SHP77 (cell line): Measurements from ENCODE around the gene TPMT.
"Not testable (repeated sequence)": the region's sequence is repeated elsewhere in the genome, so short reads cannot be mapped to it uniquely, and the experiment has no call there.

Experiments
- DNase-seq, 2 experiments: peaks; one replicate each; lab custom pipeline; 2025; lab: John Stamatoyannopoulos, UW

TPMT gene

GRCh38 chr6:18155150-18155863, 430 bp upstream of the TPMT start, which contains the start of gene KDM1B:
Gene KDM1B, plus strand, starts transcription at chr6:18155422. Its CDS starts 4,474 bp downstream, at chr6:18159896.
- peak; percentile 92 to 96 for DNase-seq

GRCh38 chr6:18153311-18153703, 1.6 kb downstream of the TPMT start:
- DNase-seq: no peak

- no peak for DNase-seq
Measured at GRCh38 chr6:18151801-18152200, 3.1 kb downstream of the TPMT start.

- DNase-seq: not testable (repeated sequence)
Measured at GRCh38 chr6:18151391-18151790, 3.5 kb downstream of the TPMT start.

GRCh38 chr6:18148304-18149025, 6.4 kb downstream of the TPMT start:
- DNase-seq: no peak

GRCh38 chr6:18147616-18148015, 7.3 kb downstream of the TPMT start:
- DNase-seq: no peak

- no peak for DNase-seq
Measured at GRCh38 chr6:18147160-18147559, 7.7 kb downstream of the TPMT start.

- DNase-seq: no peak
Measured at GRCh38 chr6:18142591-18142861, 12.4 kb downstream of the TPMT start.

- DNase-seq: no peak
Measured at GRCh38 chr6:18141805-18142590, 12.9 kb downstream of the TPMT start.

- no peak for DNase-seq
Measured at GRCh38 chr6:18139935-18140621, 14.8 kb downstream of the TPMT start.

GRCh38 chr6:18138906-18139305, 16.0 kb downstream of the TPMT start:
- DNase-seq: no peak

GRCh38 chr6:18136260-18136659, 18.6 kb downstream of the TPMT start:
- DNase-seq: no peak

GRCh38 chr6:18135171-18135570, 19.7 kb downstream of the TPMT start:
- no peak for DNase-seq

- no peak for DNase-seq
Measured at GRCh38 chr6:18132346-18132745, 22.5 kb downstream of the TPMT start.

GRCh38 chr6:18126121-18126520, 28.8 kb downstream of the TPMT start:
- DNase-seq: no peak

- peak; percentile 14 to 51 for DNase-seq
Measured at GRCh38 chr6:18122128-18123093, 32.5 kb downstream of the TPMT start, which contains the start of gene NHLRC1. Gene NHLRC1, minus strand, starts transcription at chr6:18122677. Its CDS starts 71 bp downstream, at chr6:18122606.

GRCh38 chr6:18121580-18122127, 33.2 kb downstream of the TPMT start:
- no peak for DNase-seq

- DNase-seq: no peak
Measured at GRCh38 chr6:18119236-18119635, 35.6 kb downstream of the TPMT start.

GRCh38 chr6:18118330-18118729, 36.5 kb downstream of the TPMT start:
- DNase-seq: no peak

GRCh38 chr6:18117136-18117535, 37.7 kb downstream of the TPMT start:
- no peak for DNase-seq

- DNase-seq: no peak
Measured at GRCh38 chr6:18115356-18115755, 39.5 kb downstream of the TPMT start.
